A549 (cell line): ENCODE results near the gene GRIK4. TPM values are rescaled to one million over a fixed set of nuclear protein-coding genes. Genes with fewer than 3 reads are reported as not detected.

Experiments
- ATAC-seq, 2 experiments: fragments of 200-7000 bp in 1 of 2; fragments of >200 bp in 1 of 2; cut with Nextera tagmentation in 1 of 2; cut with Tn5 transposase in 1 of 2; 3 replicates each; pipeline versions ENCODE4 v1.8.0 to v1.9.1; 2018 to 2020; ENCODE audit warnings: mild to moderate bottlenecking in 1 of 2, moderate library complexity in 1 of 2
- CTCF ChIA-PET: fragments of 300-600 bp; sonication (Branson Sonifier 250); formaldehyde crosslinking; extraction: SDS; loops from one replicate; lab custom pipeline; 2021; ENCODE audit warnings: antibody characterized with exemption, inconsistent platforms; lab: Yijun Ruan, JAX
- POLR2A ChIA-PET: fragments of 350-600 bp; formaldehyde crosslinking; extraction: SDS; loops from one replicate; lab custom pipeline; 2021; ENCODE audit warnings: antibody characterized with exemption, inconsistent platforms; lab: Yijun Ruan, JAX
- DNase-seq, 2 experiments: peaks; one replicate each; pipeline versions ENCODE4 v3.0.0 to v3.0.0-alpha.2; 2011 to 2016; ENCODE audit warnings: low read depth in 1 of 2, low spot score in 1 of 2
- FAIRE-seq: peaks from 2 replicates; lab custom pipeline; 2011; peaks lifted over from hg19 to GRCh38; lab: Jason Lieb, UNC
- H3K27ac ChIP-seq, 2 experiments: fragments of >200 bp; sonication (Bioruptor Twin); formaldehyde crosslinking; 3 replicates each; pipeline ENCODE4 v1.5.1; 2016 to 2017
- H3K4me1 ChIP-seq: fragments of >200 bp; sonication (Bioruptor Twin); formaldehyde crosslinking; 3 replicates; pipeline ENCODE4 v1.6.1; 2016
- H3K4me2 ChIP-seq: fragments of >200 bp; sonication (Bioruptor Twin); formaldehyde crosslinking; 3 replicates; pipeline ENCODE4 v1.6.1; 2016
- H3K4me3 ChIP-seq: fragments of >200 bp; sonication (Bioruptor Twin); formaldehyde crosslinking; 3 replicates; pipeline ENCODE4 v1.5.1; 2016
- H3K9me3 ChIP-seq: fragments of >200 bp; sonication (Bioruptor Twin); formaldehyde crosslinking; 3 replicates; pipeline ENCODE4 v1.6.1; 2016
- EHF ChIP-seq: fragments of 250-450 bp; sonication (Bioruptor Pico); IDR thresholded peaks from 2 replicates; pipeline ENCODE4 v1.5.0; 2020; ENCODE audit warnings: mild to moderate bottlenecking
- ESRRA ChIP-seq: fragments of 150-350 bp; IDR thresholded peaks from 2 replicates; pipeline ENCODE4 v1.6.1; 2014; ENCODE audit warnings: mild to moderate bottlenecking, low read length, borderline replicate concordance
- FOSL2 ChIP-seq, 2 experiments: fragments of 450-650 bp in 1 of 2; fragments of >200 bp in 1 of 2; sonication (Bioruptor Twin) in 1 of 2; formaldehyde crosslinking; IDR thresholded peaks; 2 replicates each; pipeline versions ENCODE4 v1.5.0 to v1.6.1; 2016 to 2020; ENCODE audit warnings: mild to moderate bottlenecking in 1 of 2, moderate library complexity in 1 of 2
- GATA3 ChIP-seq: IDR thresholded peaks from 2 replicates; pipeline ENCODE4 v1.6.1; 2012; ENCODE audit warnings: borderline replicate concordance
- HEYL ChIP-seq: fragments of 250-450 bp; sonication (Bioruptor Pico); IDR thresholded peaks from 2 replicates; pipeline ENCODE4 v1.8.0; 2021; ENCODE audit warnings: mild to moderate bottlenecking, moderate library complexity
- JUNB ChIP-seq: fragments of >200 bp; sonication (Bioruptor Twin); formaldehyde crosslinking; IDR thresholded peaks from 2 replicates; pipeline ENCODE4 v1.6.1; 2016
- KDM5A ChIP-seq: fragments of 200-600 bp; sonication (generic); IDR thresholded peaks from 2 replicates; pipeline ENCODE4 v1.6.1; 2016; ENCODE audit warnings: antibody characterized with exemption, mild to moderate bottlenecking
- MAX ChIP-seq: IDR thresholded peaks from 2 replicates; pipeline ENCODE4 v1.6.1; 2012
- MYC ChIP-seq: IDR thresholded peaks from 2 replicates; pipeline ENCODE4 v1.6.1; 2012; ENCODE audit warnings: mild to moderate bottlenecking, inconsistent platforms, low read length, improper control_type of control experiment, borderline replicate concordance
- NPAS2 ChIP-seq: fragments of 250-450 bp; sonication (Bioruptor Pico); IDR thresholded peaks from 2 replicates; pipeline ENCODE4 v1.8.0; 2022; ENCODE audit warnings: mild to moderate bottlenecking, moderate library complexity, borderline replicate concordance
- NR3C1 ChIP-seq: fragments of >200 bp; sonication (Bioruptor Twin); formaldehyde crosslinking; IDR thresholded peaks from 3 replicates; pipeline ENCODE4 v1.6.1; 2017
- PHF8 ChIP-seq: fragments of 200-600 bp; sonication (generic); IDR thresholded peaks from 2 replicates; pipeline ENCODE4 v1.6.1; 2016; ENCODE audit warnings: low read depth, mild to moderate bottlenecking, antibody characterized with exemption, moderate library complexity, borderline replicate concordance
- REST ChIP-seq: fragments of 200-600 bp; sonication (generic); IDR thresholded peaks from 2 replicates; pipeline ENCODE4 v1.6.1; 2016; ENCODE audit warnings: antibody characterized with exemption, mild to moderate bottlenecking, moderate library complexity
- RNF2 ChIP-seq: fragments of 200-600 bp; sonication (generic); IDR thresholded peaks from 2 replicates; pipeline ENCODE4 v1.6.1; 2016; ENCODE audit warnings: low read depth, mild to moderate bottlenecking, antibody characterized with exemption, moderate library complexity, borderline replicate concordance
- TFCP2L1 ChIP-seq: fragments of 250-450 bp; sonication (Bioruptor Pico); IDR thresholded peaks from 2 replicates; pipeline ENCODE4 v1.5.0; 2021; ENCODE audit warnings: mild to moderate bottlenecking
- WGBS: methylation state at CpG from one replicate; pipeline ENCODE4 v1.1.6; 2017; ENCODE audit errors: missing lambda C conversion rate; 5-methylcytosine and 5-hydroxymethylcytosine counted together
- polyA plus RNA-seq, 4 experiments: library from polyadenylated mRNA; depleted of rRNA in 3 of 4; stranded (reverse); fragments of >200 nt; fragmentation: RNase III in 1 of 4; extraction: RNeasy Plus Mini Kit Qiagen cat#74134 plus additional on column Dnase treatment in 1 of 4; gene quantifications; 2 replicates in 3 of 4; 3 replicates in 1 of 4; pipeline ENCODE4 v1.2.3, GENCODE V29; 2011 to 2017
- TF ChIP-seq, protein P1 (sequence below): fragments of >200 bp; sonication (Bioruptor Twin); formaldehyde crosslinking; IDR thresholded peaks from 3 replicates; pipeline ENCODE4 v1.6.1; 2016
- TF ChIP-seq, protein P2 (sequence below): IDR thresholded peaks from 2 replicates; pipeline ENCODE4 v1.6.1; 2012

The GRIK4 gene
- polyA plus RNA-seq, 2 of the 4 experiments (the other 2 are of a cell fraction), result 0.01 TPM; not detected in 1

- no CpG with 5 or more reads among the region's 2 CpGs for WGBS
- ChIA-PET CTCF (interaction anchor here (0.9 kb wide), 1 partner anchor 27 kb away, joined by 3 read pairs; the partner anchor contains the start of gene GRIK4), POLR2A (no interaction called here)
- H3K4me3 ChIP-seq, result no peak overlapping the region
- TF ChIP-seq PHF8, result no peak
- no peak for TF ChIP-seq ESRRA
- TF ChIP-seq REST, result no peak
- no peak for TF ChIP-seq EHF (CRISPR knock-in tag)
- TF ChIP-seq NPAS2, result no peak
- no peak for TF ChIP-seq RNF2
- no peak for FAIRE-seq
- H3K4me2 ChIP-seq, result no peak overlapping the region
- no peak for ATAC-seq
- no peak overlapping the region for H3K27ac ChIP-seq
- peaks cover 7% of the 10 kb centered on the region for H3K9me3 ChIP-seq
- no peak for DNase-seq
- H3K4me1 ChIP-seq, result no peaks in the 10 kb centered on the region
Measured at GRCh38 chr11:120538707-120539106, 27.2 kb downstream of the GRIK4 start.

DNA sequence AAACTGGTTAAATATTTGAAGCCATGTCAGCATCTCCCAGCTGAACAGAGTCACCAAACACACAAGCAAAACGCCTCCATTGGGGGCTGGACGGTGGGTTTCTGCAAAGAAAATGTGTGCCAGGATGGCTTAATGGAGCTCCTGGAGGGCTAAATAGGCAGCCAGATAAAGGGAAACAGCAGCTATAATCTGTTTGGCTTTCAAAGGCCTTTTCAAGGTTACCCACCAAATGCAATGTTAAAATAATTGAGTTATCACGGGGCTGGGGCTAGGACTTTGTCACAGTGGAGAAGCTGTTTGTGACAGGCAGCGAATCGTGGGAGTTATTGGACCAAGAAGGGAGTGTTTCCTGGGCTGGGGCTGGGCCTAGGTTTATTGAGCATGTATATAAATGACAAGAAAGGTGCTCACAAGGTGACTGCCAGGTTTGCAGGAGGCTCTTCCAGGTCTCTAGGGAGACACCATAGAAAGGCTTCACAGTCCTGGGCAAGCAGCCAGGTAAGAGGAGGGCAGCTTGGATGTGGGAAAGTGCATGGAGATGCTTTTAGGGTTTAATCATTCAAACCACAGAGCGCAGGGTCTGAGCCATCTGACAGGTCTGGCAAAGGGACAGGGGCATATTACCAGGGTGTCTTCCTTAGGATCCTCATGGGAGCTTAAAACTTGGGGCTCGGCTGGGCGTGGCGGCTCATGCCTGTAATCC is 28.3 kb downstream of the GRIK4 start:
- Histone ChIP-seq H3K4me2 (no peak overlapping the region), H3K27ac (no peak overlapping the region), H3K4me3 (no peak overlapping the region)
- ATAC-seq, result no peak
- ChIA-PET CTCF (interaction anchor here (0.9 to 1.8 kb wide), 2 partner anchors 29 to 145 kb away, joined by 3 to 7 read pairs; partner anchors contain the start of gene GRIK4), POLR2A (no interaction called here)
- 59% methylated on average over 6 of the region's 9 CpGs for WGBS
- DNase-seq, result no peak
- TF ChIP-seq, protein P1, sequence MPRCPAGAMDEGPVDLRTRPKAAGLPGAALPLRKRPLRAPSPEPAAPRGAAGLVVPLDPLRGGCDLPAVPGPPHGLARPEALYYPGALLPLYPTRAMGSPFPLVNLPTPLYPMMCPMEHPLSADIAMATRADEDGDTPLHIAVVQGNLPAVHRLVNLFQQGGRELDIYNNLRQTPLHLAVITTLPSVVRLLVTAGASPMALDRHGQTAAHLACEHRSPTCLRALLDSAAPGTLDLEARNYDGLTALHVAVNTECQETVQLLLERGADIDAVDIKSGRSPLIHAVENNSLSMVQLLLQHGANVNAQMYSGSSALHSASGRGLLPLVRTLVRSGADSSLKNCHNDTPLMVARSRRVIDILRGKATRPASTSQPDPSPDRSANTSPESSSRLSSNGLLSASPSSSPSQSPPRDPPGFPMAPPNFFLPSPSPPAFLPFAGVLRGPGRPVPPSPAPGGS, result no peak
- TF ChIP-seq MYC (no peak), FOSL2 (IDR thresholded peaks at IDR 0.05) (no peak), FOSL2 (CRISPR knock-in tag; IDR thresholded peaks at IDR 0.05) (no peak), GATA3 (no peak), JUNB (no peak), NR3C1 (no peak), TFCP2L1 (no peak), KDM5A (no peak), MAX (no peak), HEYL (no peak)
- TF ChIP-seq, protein P2, sequence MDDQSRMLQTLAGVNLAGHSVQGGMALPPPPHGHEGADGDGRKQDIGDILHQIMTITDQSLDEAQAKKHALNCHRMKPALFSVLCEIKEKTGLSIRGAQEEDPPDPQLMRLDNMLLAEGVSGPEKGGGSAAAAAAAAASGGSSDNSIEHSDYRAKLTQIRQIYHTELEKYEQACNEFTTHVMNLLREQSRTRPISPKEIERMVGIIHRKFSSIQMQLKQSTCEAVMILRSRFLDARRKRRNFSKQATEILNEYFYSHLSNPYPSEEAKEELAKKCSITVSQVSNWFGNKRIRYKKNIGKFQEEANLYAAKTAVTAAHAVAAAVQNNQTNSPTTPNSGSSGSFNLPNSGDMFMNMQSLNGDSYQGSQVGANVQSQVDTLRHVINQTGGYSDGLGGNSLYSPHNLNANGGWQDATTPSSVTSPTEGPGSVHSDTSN, result no peak
- TF ChIP-seq, all 56 proteins: peak for 0
- Histone ChIP-seq H3K9me3 (peaks cover 7% of the 10 kb centered on the region), H3K4me1 (no peaks in the 10 kb centered on the region)
- no peak for FAIRE-seq
